ENCODE measurements around the gene PCDHA11.

DNA sequence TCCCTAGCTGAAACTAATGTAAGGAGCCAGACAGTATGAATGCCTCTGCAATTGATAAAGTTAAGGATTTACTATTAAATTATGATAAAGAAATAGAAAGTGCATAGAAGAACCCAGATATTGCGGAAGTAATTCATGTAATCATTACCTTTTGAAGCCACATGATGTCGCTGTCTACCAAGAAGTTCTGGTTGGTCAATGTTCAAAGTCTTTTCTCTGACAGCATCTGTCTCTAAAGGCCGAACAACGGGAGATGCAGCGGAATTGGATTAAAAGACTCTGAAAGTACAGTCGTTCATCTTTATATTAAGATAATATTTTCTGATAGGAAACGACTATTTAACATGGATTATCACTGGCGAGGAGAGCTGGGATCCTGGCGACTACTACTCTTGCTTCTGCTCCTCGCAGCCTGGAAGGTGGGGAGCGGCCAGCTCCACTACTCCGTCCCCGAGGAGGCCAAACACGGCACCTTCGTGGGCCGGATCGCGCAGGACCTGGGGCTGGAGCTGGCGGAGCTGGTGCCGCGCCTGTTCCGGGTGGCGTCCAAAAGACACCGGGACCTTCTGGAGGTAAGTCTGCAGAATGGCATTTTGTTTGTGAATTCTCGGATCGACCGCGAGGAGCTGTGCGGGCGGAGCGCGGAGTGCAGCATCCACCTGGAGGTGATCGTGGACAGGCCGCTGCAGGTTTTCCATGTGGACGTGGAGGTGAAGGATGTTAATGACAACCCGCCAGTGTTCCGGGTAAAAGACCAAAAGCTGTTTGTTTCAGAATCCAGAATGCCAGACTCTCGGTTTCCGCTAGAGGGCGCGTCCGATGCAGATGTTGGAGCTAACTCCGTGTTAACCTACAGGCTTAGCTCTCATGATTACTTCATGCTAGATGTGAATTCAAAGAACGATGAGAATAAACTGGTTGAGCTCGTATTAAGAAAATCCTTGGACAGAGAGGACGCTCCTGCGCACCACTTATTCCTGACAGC, 27.5 kb upstream of the PCDHA11 start, which contains the start of gene PCDHA8:
- TF ChIP-seq GATA3 (IDR thresholded peaks at IDR 0.05; ENCODE audit: low read depth, low read length) (no peak), GATA2 (IDR thresholded peaks at IDR 0.05; ENCODE audit: low read depth, low read length) (no peak)

Measured in SH-SY5Y (cell line).